ENCODE data around the gene EPB41L3. TPM values are rescaled to one million over a fixed set of nuclear protein-coding genes. Genes with fewer than 3 reads are reported as not detected.

EPB41L3 gene
- total RNA-seq, 1 donor from 2014 or later, result 57.5 TPM

DNA sequence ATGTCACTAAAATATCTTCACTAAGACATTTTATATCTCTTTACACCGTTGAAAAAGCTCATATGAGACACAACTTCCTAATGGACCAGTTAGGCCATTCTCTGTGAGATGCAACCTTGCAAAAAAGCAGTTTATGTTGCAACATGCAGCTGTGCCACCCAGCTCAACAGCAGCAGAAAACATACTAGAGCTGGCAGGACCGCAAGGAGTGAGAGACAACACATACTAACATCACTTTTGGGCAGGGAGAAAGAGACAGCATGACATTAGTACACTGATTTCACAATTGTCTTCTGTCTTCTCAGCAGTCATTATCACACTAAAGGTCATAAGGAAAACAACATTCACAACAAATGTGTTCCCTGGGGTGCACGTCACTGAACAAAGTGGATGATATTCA is 122.9 kb downstream of the EPB41L3 start:
- FAIRE-seq (no peak), DNase-seq (ENCODE audit: low spot score in 2 of 2) (no peak)

- DNase-seq (ENCODE audit: low spot score in 2 of 2), result no peak
- FAIRE-seq, result no peak
These were observed 124.2 kb downstream of the EPB41L3 start for GRCh38 chr18:5419601-5420000.

DNA sequence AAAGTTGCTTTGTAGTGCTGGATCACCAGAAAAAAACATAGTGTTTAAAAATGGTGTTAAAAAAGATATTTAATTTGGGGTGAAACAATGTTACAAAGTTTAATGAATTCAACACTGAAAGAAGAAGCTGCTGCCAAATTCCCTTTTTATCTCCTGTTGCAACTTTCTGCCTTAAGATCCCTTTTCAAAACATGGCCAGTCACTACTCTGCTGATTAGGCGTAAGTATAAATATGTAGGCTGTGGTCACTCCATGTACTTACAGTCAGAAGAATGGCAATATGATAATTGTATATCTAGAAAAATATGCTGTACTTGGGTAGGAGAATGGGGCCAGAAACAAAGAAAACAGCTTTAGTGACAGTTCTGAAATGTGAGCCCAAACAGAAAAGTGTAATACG is 124.8 kb downstream of the EPB41L3 start:
- no peak for FAIRE-seq
- DNase-seq (ENCODE audit: low spot score in 2 of 2), result no peak

- FAIRE-seq (no peak), DNase-seq (ENCODE audit: low spot score in 2 of 2) (peak; percentile 9 to 20)
These were observed 126.5 kb downstream of the EPB41L3 start for GRCh38 chr18:5417342-5417741.

- no peak for FAIRE-seq
- DNase-seq (ENCODE audit: low spot score in 2 of 2), result no peak
These were observed 127.7 kb downstream of the EPB41L3 start for GRCh38 chr18:5416112-5416511.

GRCh38 chr18:5415665-5416064 is 128.1 kb downstream of the EPB41L3 start:
- DNase-seq (ENCODE audit: low spot score in 2 of 2) (no peak), FAIRE-seq (no peak)

DNA sequence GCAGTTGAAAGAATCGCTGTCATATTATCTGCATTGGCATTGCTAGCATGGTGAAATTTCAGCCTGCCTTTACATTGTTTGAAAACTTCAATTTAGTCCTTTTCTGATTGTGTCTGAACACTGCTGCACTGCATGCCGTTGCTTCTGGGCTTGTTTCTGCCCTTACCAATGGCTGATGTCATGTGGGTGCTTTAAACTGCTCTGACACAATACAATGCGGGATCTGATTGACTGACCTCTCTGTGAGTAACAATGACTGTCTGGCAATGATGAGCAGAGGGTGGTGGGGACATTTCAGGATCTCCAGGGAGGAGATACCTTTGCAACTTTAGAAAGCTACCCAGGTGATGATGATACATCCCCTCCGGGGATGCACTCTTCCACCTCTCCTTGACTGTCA is 128.8 kb downstream of the EPB41L3 start:
- DNase-seq (ENCODE audit: low spot score in 2 of 2) (no peak), FAIRE-seq (no peak)

GRCh38 chr18:5414546-5414945 is 129.3 kb downstream of the EPB41L3 start:
- FAIRE-seq (no peak), DNase-seq (ENCODE audit: low spot score in 2 of 2) (peak; percentile 8 to 12)

DNA sequence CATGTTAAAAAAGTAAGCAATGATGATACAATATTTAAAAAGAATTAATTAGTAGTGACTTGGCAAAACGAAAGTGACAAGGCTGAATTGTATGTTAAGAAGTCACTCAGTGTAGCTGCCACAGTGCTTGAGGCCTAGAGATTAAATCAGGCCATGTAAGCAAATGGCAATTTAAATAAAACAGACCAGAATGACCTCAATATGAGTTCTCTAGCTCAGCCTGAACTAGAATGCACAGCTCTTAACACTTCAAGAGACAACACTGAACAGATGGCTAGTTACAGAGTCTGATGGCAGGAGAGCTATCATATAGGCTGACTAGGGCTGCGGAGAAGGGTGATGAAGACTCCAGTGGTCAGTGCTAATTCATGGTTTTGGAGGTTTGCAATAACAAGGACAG is 130.3 kb downstream of the EPB41L3 start:
- DNase-seq (ENCODE audit: low spot score in 2 of 2), result no peak
- no peak for FAIRE-seq

- DNase-seq (ENCODE audit: low spot score in 2 of 2), result no peak
- FAIRE-seq, result no peak
These were observed 133.2 kb downstream of the EPB41L3 start for GRCh38 chr18:5410582-5410981.

DNA sequence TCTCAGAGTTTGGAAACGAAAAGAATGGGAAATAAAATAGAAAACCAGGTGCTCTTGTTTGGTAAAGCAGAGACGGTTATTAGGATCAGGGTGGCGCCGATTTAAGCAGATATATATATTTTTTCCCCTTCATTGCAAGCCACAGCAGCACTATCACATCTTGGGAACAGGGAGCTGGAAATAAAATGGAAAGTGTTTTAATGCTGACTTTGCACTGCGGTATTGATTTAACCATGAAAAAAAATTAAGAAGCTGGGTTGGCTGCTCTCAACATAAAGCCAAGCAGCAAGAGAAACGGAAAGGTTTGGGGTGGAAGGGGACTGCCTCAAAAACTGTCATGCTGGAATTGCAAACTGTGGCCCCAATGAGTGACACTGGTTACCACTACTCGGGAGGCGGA is 145.5 kb downstream of the EPB41L3 start:
- no peak for FAIRE-seq
- no peak for DNase-seq (ENCODE audit: low spot score in 2 of 2)

DNA sequence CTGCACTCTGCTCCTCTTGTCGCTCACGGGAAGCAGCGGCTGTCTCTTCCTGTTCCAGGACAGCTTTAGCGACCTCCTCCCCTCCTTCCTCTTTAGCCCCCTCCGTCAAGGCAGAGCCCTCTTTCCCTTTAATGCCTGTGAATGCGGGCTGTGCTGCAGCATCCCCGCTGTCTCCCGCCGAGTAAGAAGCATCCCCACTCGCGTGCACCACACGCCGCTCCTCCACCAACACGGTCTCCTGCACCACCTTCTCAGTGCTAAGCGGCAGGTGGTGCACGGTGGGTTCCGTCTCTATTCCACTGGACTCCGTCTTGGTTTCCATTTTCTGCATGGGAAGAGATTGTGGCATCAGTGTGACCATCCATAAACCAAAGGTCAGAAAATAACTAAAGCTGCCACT is 146.7 kb downstream of the EPB41L3 start:
- FAIRE-seq, result no peak
- no peak for DNase-seq (ENCODE audit: low spot score in 2 of 2)

- DNase-seq (ENCODE audit: low spot score in 2 of 2) (no peak), FAIRE-seq (no peak)
These were observed 147.8 kb downstream of the EPB41L3 start for GRCh38 chr18:5395860-5396448.

DNA sequence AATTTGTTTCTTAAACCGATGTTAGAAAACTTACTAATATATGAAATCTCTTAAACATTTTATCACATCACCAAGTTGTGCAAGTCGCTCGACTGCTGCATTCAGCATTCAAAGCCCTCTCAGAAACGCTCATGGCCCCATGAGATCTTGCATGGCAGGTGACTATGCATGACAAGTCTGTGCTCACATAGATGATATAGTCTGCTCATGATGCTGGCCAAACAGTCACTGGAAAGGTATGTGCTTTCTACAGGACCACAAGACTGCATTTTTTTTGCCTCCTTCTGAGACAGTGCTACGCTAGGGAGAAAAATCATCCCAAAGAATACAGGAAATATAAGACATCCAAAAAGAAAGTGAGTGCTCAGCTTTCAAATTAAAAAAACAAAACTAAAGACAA is 150.0 kb downstream of the EPB41L3 start:
- DNase-seq (ENCODE audit: low spot score in 2 of 2), result no peak
- no peak for FAIRE-seq

- FAIRE-seq (no peak), DNase-seq (ENCODE audit: low spot score in 2 of 2) (no peak)
These were observed 152.4 kb downstream of the EPB41L3 start for GRCh38 chr18:5391409-5391808.

- FAIRE-seq (no peak), DNase-seq (ENCODE audit: low spot score in 2 of 2) (no peak)
These were observed 154.4 kb downstream of the EPB41L3 start for GRCh38 chr18:5389356-5389755.

GRCh38 chr18:5388896-5389295 is 154.9 kb downstream of the EPB41L3 start:
- no peak for FAIRE-seq
- DNase-seq (ENCODE audit: low spot score in 2 of 2), result no peak

- FAIRE-seq (no peak), DNase-seq (ENCODE audit: low spot score in 2 of 2) (no peak)
These were observed 163.2 kb downstream of the EPB41L3 start for GRCh38 chr18:5380586-5380985.

DNA sequence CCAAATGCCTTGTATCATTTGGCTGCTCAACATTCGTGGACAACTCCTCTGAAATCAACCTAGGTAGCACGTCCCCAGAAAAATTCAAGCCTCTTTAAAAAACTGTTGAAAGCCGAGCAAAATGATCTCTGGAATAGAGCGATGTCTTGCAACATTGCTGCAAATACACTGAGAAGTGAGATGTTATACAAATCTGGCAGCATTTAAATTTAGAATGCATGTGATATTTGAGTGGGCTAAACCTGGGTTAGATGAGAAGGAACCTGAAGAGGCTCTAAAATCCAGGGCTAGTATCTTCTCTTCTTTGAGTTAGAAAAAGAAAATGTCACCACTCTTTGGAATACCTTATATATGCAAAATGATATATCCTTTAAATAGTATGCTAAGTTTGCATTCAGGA is 166.8 kb downstream of the EPB41L3 start:
- no peak for DNase-seq (ENCODE audit: low spot score in 2 of 2)
- FAIRE-seq, result no peak

DNA sequence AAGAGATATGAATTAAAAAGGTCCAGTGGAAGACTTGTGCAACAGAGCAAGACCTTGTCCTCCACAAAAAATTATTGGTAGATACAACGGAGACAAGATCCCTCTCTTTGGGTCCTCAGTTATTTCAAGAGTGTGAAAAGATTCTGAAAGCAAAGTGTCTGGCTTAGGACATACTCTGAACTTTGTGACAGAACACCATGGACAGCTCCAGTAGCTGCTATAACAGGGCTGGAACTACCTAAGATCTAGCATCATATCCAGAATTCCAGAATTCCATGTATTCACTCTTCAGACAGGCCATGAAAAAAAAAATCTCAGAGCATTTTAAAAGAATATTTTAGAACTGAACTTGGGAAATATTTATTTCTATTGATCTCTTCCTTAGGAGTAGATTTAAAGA is 173.5 kb downstream of the EPB41L3 start:
- DNase-seq (ENCODE audit: low spot score in 2 of 2), result no peak
- FAIRE-seq, result no peak

DNA sequence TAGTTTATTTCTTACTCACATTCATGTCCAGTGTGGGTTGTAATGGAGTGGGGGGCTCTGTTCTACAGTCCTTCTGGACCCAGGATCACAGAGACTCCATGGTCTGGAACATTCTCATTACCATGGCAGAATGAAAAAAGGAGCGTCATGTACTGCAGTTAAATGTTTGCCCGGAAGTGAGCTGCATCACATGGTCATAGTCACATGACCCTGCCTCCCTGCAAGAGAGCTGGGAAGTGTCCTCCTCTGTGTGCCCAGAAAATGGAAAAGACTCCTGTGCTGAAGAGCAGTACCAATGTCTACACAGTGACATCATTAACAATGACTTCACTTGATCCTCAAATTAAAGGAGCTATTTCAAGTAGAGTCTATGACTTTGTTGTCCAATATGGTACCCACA is 174.3 kb downstream of the EPB41L3 start:
- FAIRE-seq (no peak), DNase-seq (ENCODE audit: low spot score in 2 of 2) (no peak)

DNA sequence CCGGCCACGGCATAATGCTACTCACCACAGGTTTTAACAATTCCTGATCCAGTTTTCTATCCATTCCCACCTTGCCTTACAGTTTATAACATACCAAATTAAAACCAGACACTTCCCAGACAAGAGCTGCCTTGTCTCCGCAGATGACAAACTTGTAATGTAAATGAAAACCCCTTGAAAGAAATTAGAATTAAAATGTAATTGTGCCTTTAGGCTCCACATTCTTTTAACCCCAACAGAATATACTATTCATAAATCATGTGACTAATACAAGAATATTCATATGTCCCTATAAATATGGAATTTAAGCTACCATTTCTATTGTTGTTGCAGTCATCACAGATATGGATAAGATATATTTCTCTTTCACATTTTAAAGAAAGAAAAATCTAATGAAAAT is 178.4 kb downstream of the EPB41L3 start:
- DNase-seq (ENCODE audit: low spot score in 2 of 2) (no peak), FAIRE-seq (no peak)

- no peak for DNase-seq (ENCODE audit: low spot score in 2 of 2)
- no peak for FAIRE-seq
These were observed 193.2 kb downstream of the EPB41L3 start for GRCh38 chr18:5350636-5351035.
